ENCODE measurements around the gene GALC.

Gene GALC

GRCh38 chr14:87896393-87897380 lies 96.3 kb downstream of the GALC start:
- Histone ChIP-seq H2AFZ (ENCODE audit: low read length) (no peak overlapping the region), H3K9me2 (replicated peaks; ENCODE audit: low read depth, low read length) (no peaks in the 10 kb centered on the region), H3K4me3 (ENCODE audit: low read length, poor library complexity, severe bottlenecking) (no peak overlapping the region), H3K9me3 (ENCODE audit: insufficient read depth, low read depth, low read length) (no peaks in the 10 kb centered on the region), H4K20me1 (ENCODE audit: insufficient read depth, low read length, poor library complexity, severe bottlenecking) (no peaks in the 10 kb centered on the region), H3K27me3 (ENCODE audit: insufficient read depth, low read length, poor library complexity, severe bottlenecking) (no peaks in the 10 kb centered on the region), H3K9ac (ENCODE audit: low read depth, low read length, poor library complexity, severe bottlenecking) (no peak overlapping the region), H3K79me2 (ENCODE audit: insufficient read depth, low read length) (no peaks in the 10 kb centered on the region), H3F3A (ENCODE audit: low read depth) (no peaks in the 10 kb centered on the region), H3K4me2 (ENCODE audit: low read depth, low read length, poor library complexity, severe bottlenecking) (no peak overlapping the region), H3K36me3 (ENCODE audit: insufficient read depth, low read length) (no peaks in the 10 kb centered on the region), H3K4me1 (ENCODE audit: insufficient read depth, low read length, poor library complexity, severe bottlenecking) (no peaks in the 10 kb centered on the region)
- TF ChIP-seq CTCF (conservative IDR thresholded peaks at IDR 0.05; ENCODE audit: low read length): peak; percentile 78
- TF ChIP-seq EZH2phosphoT487 (IDR thresholded peaks at IDR 0.05; ENCODE audit: borderline replicate concordance): no peak

DNA sequence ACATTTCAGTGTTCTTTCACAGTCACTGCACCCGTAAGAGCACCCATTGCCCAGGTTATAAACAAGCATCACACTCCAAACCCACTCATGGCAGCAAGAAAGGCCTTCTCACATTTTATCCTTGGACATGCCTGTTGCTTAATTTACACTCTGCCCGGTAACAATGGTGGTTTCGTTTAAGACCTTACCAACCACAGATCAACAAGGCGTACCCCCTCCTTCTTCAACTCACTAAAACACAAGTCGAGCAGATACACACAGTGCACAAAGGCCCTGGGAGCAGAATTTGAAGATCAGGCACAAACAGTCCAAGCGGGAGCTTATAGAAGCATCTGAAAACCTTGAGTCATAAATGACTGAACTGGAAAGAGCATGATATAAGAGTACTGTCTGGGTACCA lies 98.1 kb downstream of the GALC start:
- Histone ChIP-seq H3K36me3 (ENCODE audit: insufficient read depth, low read length) (no peaks in the 10 kb centered on the region), H3K79me2 (ENCODE audit: insufficient read depth, low read length) (no peaks in the 10 kb centered on the region), H2AFZ (ENCODE audit: low read length) (no peak overlapping the region), H3K9ac (ENCODE audit: low read depth, low read length, poor library complexity, severe bottlenecking) (no peak overlapping the region), H3K4me3 (ENCODE audit: low read length, poor library complexity, severe bottlenecking) (no peak overlapping the region), H3K4me2 (ENCODE audit: low read depth, low read length, poor library complexity, severe bottlenecking) (no peak overlapping the region), H3K27me3 (ENCODE audit: insufficient read depth, low read length, poor library complexity, severe bottlenecking) (no peaks in the 10 kb centered on the region), H4K20me1 (ENCODE audit: insufficient read depth, low read length, poor library complexity, severe bottlenecking) (no peaks in the 10 kb centered on the region), H3K4me1 (ENCODE audit: insufficient read depth, low read length, poor library complexity, severe bottlenecking) (no peaks in the 10 kb centered on the region), H3K9me2 (replicated peaks; ENCODE audit: low read depth, low read length) (no peaks in the 10 kb centered on the region), H3K9me3 (ENCODE audit: insufficient read depth, low read depth, low read length) (no peaks in the 10 kb centered on the region), H3F3A (ENCODE audit: low read depth) (no peaks in the 10 kb centered on the region)
- TF ChIP-seq EZH2phosphoT487 (IDR thresholded peaks at IDR 0.05; ENCODE audit: borderline replicate concordance) (no peak), CTCF (conservative IDR thresholded peaks at IDR 0.05; ENCODE audit: low read length) (no peak)

DNA sequence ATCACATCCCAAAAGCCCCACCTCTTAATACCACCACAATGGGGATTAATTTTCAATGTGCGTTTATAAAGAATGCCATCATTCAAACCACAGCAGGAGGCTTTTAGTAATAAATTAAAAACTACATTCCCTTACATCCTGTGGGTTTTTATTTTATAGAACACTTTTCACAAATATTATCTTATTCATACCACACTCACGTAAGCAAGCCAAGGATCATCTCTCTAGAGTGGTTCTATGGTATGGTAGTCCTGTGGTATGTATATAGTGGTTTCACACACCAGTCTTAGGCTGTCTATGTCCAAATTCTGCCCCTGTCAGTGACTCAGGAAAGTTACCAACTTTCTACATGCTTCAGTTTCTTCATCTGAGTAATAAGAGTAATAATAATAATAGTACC lies 100.2 kb downstream of the GALC start:
- no peak for TF ChIP-seq EZH2phosphoT487 (IDR thresholded peaks at IDR 0.05; ENCODE audit: borderline replicate concordance)
- TF ChIP-seq CTCF (conservative IDR thresholded peaks at IDR 0.05; ENCODE audit: low read length): no peak
- Histone ChIP-seq H3K9ac (ENCODE audit: low read depth, low read length, poor library complexity, severe bottlenecking) (no peak overlapping the region), H3K79me2 (ENCODE audit: insufficient read depth, low read length) (no peaks in the 10 kb centered on the region), H3K36me3 (ENCODE audit: insufficient read depth, low read length) (no peaks in the 10 kb centered on the region), H3K4me1 (ENCODE audit: insufficient read depth, low read length, poor library complexity, severe bottlenecking) (no peaks in the 10 kb centered on the region), H4K20me1 (ENCODE audit: insufficient read depth, low read length, poor library complexity, severe bottlenecking) (no peaks in the 10 kb centered on the region), H3K9me2 (replicated peaks; ENCODE audit: low read depth, low read length) (no peaks in the 10 kb centered on the region), H3K27me3 (ENCODE audit: insufficient read depth, low read length, poor library complexity, severe bottlenecking) (no peaks in the 10 kb centered on the region), H3K9me3 (ENCODE audit: insufficient read depth, low read depth, low read length) (no peaks in the 10 kb centered on the region), H3K4me2 (ENCODE audit: low read depth, low read length, poor library complexity, severe bottlenecking) (no peak overlapping the region), H2AFZ (ENCODE audit: low read length) (no peak overlapping the region), H3K4me3 (ENCODE audit: low read length, poor library complexity, severe bottlenecking) (no peak overlapping the region), H3F3A (ENCODE audit: low read depth) (no peaks in the 10 kb centered on the region)
